Glutamatergic neuron (in vitro differentiated cells): Measurements from ENCODE around the gene MICB. TPM values are rescaled to one million over a fixed set of nuclear protein-coding genes. Genes with fewer than 3 reads are reported as not detected.

Experiments used
- DNase-seq: peaks from one replicate; pipeline ENCODE4 v3.0.0; 2022
- H3K27ac Mint-ChIP-seq: one replicate; pipeline ENCODE4 v1.8.0; 2020; ENCODE audit warnings: mild to moderate bottlenecking, mixed read lengths, inconsistent platforms; ENCODE audit not compliant: unreplicated experiment
- H3K27me3 Mint-ChIP-seq: one replicate; pipeline ENCODE4 v1.8.0; 2020; ENCODE audit warnings: mild to moderate bottlenecking, moderate library complexity, mixed read lengths, inconsistent platforms; ENCODE audit not compliant: unreplicated experiment
- H3K36me3 Mint-ChIP-seq: one replicate; pipeline ENCODE4 v1.8.0; 2020; ENCODE audit warnings: mild to moderate bottlenecking, mixed read lengths, inconsistent platforms; ENCODE audit not compliant: unreplicated experiment
- H3K4me1 Mint-ChIP-seq: one replicate; pipeline ENCODE4 v1.8.0; 2020; ENCODE audit warnings: mild to moderate bottlenecking, low read depth, mixed read lengths, inconsistent platforms; ENCODE audit not compliant: unreplicated experiment
- H3K4me3 Mint-ChIP-seq: one replicate; pipeline ENCODE4 v1.8.0; 2020; ENCODE audit warnings: mild to moderate bottlenecking, mixed read lengths, inconsistent platforms; ENCODE audit not compliant: unreplicated experiment
- H3K9me3 Mint-ChIP-seq: one replicate; pipeline ENCODE4 v1.8.0; 2020; ENCODE audit warnings: mild to moderate bottlenecking, moderate library complexity, mixed read lengths, inconsistent platforms; ENCODE audit not compliant: unreplicated experiment
- total RNA-seq: library from RNA; stranded (reverse); fragmentation: NEBNext Ultra II Directional; extraction: Animal tissue kit (Norgen Biotek cat#: 25700); gene quantifications from one replicate; pipeline ENCODE4 v1.2.1, GENCODE V29; 2021; ENCODE audit not compliant: unreplicated experiment
- TF ChIP-seq, protein P1 (sequence below): fragments of 200-600 bp; sonication (generic); IDR thresholded peaks from one replicate; pipeline ENCODE4 v1.5.0; 2021; ENCODE audit not compliant: partially characterized antibody, unreplicated experiment

The MICB gene
- total RNA-seq, 1 donor from 2014 or later: 3.6 TPM

- no peak overlapping the region for H3K4me3 Mint-ChIP-seq
- no peak for DNase-seq
- peaks cover 2% of the 10 kb centered on the region for H3K9me3 Mint-ChIP-seq
- H3K27me3 Mint-ChIP-seq: peaks cover 8% of the 10 kb centered on the region
- H3K4me1 Mint-ChIP-seq: peaks cover 3% of the 10 kb centered on the region
- peaks cover 8% of the 10 kb centered on the region for H3K36me3 Mint-ChIP-seq
- H3K27ac Mint-ChIP-seq: no peak overlapping the region
- TF ChIP-seq, protein P1, sequence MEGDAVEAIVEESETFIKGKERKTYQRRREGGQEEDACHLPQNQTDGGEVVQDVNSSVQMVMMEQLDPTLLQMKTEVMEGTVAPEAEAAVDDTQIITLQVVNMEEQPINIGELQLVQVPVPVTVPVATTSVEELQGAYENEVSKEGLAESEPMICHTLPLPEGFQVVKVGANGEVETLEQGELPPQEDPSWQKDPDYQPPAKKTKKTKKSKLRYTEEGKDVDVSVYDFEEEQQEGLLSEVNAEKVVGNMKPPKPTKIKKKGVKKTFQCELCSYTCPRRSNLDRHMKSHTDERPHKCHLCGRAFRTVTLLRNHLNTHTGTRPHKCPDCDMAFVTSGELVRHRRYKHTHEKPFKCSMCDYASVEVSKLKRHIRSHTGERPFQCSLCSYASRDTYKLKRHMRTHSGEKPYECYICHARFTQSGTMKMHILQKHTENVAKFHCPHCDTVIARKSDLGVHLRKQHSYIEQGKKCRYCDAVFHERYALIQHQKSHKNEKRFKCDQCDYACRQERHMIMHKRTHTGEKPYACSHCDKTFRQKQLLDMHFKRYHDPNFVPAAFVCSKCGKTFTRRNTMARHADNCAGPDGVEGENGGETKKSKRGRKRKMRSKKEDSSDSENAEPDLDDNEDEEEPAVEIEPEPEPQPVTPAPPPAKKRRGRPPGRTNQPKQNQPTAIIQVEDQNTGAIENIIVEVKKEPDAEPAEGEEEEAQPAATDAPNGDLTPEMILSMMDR: no peak
Observed at GRCh38 chr6:31529329-31530150, 31.6 kb downstream of the MICB start.

DNA sequence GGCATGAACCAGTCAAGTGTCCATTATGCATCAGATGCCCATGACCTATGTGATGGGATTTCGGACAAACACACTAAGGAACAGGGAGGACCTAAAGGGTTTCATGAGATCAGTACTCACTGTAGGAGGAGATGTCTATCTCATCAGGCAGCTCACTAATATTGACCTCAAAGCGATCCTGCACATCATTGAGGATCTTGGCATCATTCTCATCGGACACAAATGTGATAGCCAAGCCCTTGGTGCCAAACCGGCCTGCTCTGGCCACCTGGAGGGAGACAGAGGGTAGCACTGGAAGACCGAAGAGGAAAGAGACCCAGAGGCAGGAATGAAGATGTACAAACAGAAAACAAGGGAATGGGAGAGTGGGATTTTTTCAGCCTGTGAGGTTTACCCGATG is 32.7 kb downstream of the MICB start:
- TF ChIP-seq, protein P1: no peak
- peaks cover 8% of the 10 kb centered on the region for H3K36me3 Mint-ChIP-seq
- peaks cover 8% of the 10 kb centered on the region for H3K27me3 Mint-ChIP-seq
- no peak for DNase-seq
- no peak overlapping the region for H3K4me3 Mint-ChIP-seq
- H3K9me3 Mint-ChIP-seq: peaks cover 3% of the 10 kb centered on the region
- peaks cover 3% of the 10 kb centered on the region for H3K4me1 Mint-ChIP-seq
- H3K27ac Mint-ChIP-seq: no peak overlapping the region

DNA sequence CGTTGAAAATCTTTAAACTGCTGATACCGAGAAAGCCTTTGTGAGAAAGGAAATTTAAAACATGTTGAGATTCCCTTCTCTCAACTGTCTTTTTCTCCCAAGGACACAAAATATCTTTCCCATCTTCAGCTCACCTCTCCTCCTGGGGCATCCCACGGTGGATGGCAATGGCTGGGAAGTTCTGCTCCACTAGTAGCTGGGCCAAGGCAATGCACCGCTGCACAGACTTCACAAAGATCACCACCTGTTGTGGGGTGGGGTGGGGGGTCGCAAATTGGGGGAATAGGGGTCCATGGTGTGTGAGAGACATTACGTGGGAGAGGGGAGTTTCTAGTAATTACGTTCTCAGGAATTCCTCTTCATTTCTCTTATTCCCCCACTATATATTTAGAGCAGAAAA is 33.2 kb downstream of the MICB start:
- peaks cover 3% of the 10 kb centered on the region for H3K9me3 Mint-ChIP-seq
- no peak overlapping the region for H3K4me3 Mint-ChIP-seq
- peaks cover 8% of the 10 kb centered on the region for H3K36me3 Mint-ChIP-seq
- H3K27me3 Mint-ChIP-seq: peaks cover 8% of the 10 kb centered on the region
- TF ChIP-seq, protein P1: no peak
- H3K27ac Mint-ChIP-seq: no peak overlapping the region
- no peak for DNase-seq
- peaks cover 3% of the 10 kb centered on the region for H3K4me1 Mint-ChIP-seq

DNA sequence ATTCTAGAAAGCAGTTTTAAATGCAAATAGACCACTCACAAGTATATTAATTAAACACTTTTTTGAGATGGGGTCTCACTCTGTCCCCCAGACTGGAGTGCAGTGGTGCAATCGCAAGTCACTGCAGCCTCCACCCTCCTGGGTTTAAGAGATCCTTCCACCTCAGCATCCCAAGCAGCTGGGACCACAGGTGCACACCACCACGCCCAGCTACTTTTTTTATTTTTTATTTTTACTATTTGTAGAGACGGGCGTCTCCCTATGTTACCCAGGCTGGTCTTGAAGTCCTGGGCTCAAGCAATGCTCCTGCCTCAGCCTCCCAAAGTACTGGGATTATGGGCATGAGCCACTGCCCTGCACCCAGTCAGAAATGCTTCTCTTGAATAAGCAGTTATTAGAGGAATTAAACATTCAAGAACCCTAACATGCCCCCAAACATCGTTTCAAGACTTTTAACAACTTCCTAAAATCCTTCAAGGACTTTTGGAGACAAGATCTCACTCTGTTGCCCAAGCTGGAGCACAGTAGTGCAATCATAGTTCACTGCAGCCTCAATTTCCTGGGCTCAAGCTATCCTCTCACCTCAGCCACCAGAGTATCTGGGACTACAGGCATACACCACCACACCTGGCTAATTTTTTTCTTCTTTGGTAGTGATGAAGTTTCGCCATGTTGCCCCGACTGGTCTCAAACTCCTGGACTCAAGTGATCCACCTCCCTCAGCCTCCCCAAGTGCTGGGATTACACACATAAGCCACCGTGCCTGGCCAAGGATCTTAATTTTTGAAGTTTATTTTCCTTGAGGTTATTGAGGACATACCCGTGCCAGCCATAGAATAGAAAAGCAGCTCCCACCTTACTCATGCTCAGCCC is 34.1 kb downstream of the MICB start:
- H3K4me1 Mint-ChIP-seq: peaks cover 3% of the 10 kb centered on the region
- TF ChIP-seq, protein P1: no peak
- peaks cover 3% of the 10 kb centered on the region for H3K9me3 Mint-ChIP-seq
- DNase-seq: no peak
- no peak overlapping the region for H3K4me3 Mint-ChIP-seq
- peaks cover 8% of the 10 kb centered on the region for H3K36me3 Mint-ChIP-seq
- no peak overlapping the region for H3K27ac Mint-ChIP-seq
- H3K27me3 Mint-ChIP-seq: peaks cover 8% of the 10 kb centered on the region
